ENCODE measurements around the gene RPRD1A. TPM values are rescaled to one million over a fixed set of nuclear protein-coding genes. Genes with fewer than 3 reads are reported as not detected.

Gene RPRD1A
- total RNA-seq, 2 donors from 2014 or later = 72.7 to 81.5 TPM

DNA sequence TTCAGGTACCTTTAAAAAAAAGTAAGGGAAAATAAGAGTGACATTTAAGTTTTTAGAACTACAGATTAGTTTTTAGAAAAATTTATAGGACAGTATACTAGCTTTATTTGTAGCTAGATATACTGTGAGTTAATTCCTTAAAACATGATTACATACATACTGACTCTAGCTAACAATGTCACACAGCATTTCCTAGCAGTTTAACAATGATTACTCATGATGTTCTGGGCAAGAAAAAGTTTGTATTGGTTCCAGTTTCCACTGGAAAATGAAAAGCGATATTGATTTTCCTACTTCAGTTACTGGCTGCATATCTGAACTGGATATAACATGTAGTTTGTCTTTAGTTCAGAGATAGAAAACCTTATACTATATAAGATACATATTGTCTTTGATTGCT lies 42.4 kb upstream of the RPRD1A start:
- Histone ChIP-seq H3K9me3 (no peaks in the 10 kb centered on the region), H3K4me1 (replicated peaks) (no peaks in the 10 kb centered on the region), H3K36me3 (peaks cover 0 to 5% of the 10 kb centered on the region in 2 donors), H3K27ac (peak overlapping the region; percentile 3 to 51), H3K27me3 (replicated peaks; ENCODE audit: insufficient read depth) (no peaks in the 10 kb centered on the region), H3K4me3 (no peak overlapping the region)
- intact Hi-C loops (cut with DNase I) = no loop called here
- TF ChIP-seq POLR2AphosphoS5 (IDR thresholded peaks at IDR 0.05) (no peak), POLR2A (IDR thresholded peaks at IDR 0.05) (no peak)
- TF ChIP-seq, protein P1, sequence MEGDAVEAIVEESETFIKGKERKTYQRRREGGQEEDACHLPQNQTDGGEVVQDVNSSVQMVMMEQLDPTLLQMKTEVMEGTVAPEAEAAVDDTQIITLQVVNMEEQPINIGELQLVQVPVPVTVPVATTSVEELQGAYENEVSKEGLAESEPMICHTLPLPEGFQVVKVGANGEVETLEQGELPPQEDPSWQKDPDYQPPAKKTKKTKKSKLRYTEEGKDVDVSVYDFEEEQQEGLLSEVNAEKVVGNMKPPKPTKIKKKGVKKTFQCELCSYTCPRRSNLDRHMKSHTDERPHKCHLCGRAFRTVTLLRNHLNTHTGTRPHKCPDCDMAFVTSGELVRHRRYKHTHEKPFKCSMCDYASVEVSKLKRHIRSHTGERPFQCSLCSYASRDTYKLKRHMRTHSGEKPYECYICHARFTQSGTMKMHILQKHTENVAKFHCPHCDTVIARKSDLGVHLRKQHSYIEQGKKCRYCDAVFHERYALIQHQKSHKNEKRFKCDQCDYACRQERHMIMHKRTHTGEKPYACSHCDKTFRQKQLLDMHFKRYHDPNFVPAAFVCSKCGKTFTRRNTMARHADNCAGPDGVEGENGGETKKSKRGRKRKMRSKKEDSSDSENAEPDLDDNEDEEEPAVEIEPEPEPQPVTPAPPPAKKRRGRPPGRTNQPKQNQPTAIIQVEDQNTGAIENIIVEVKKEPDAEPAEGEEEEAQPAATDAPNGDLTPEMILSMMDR (IDR thresholded peaks at IDR 0.05) = no peak
- no peak for DNase-seq (ENCODE audit: low spot score)
- 61% methylated on average over 1 of the region's 1 CpG for WGBS

DNA sequence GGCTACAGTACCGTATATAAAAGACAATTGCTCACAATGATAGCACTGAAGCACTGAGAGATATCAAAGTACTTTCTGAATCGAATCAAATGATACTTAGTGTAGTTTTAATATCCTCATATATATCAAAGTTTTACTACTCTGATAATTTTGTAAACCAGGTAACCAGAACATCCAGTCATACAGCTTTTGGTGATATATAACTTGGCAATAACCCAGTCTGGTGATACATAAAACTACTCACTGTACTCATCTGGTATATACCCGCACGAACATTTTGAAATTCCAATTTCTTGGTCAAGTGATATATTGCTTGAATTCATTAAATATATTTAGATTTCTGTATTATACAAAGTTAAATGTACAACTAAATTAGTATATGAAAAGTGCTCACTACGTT lies 41.2 kb upstream of the RPRD1A start:
- H3K4me3 ChIP-seq = no peak overlapping the region
- H3K4me1 ChIP-seq (replicated peaks) = no peaks in the 10 kb centered on the region
- 56% methylated on average over 5 of the region's 5 CpGs for WGBS
- H3K27me3 ChIP-seq (replicated peaks; ENCODE audit: insufficient read depth) = no peaks in the 10 kb centered on the region
- intact Hi-C loops (cut with DNase I) = no loop called here
- no peak for TF ChIP-seq POLR2A (IDR thresholded peaks at IDR 0.05)
- peak; percentile 15 for TF ChIP-seq POLR2AphosphoS5 (IDR thresholded peaks at IDR 0.05)
- H3K9me3 ChIP-seq = no peaks in the 10 kb centered on the region
- no peak for DNase-seq (ENCODE audit: low spot score)
- peak overlapping the region; percentile 3 to 51 for H3K27ac ChIP-seq
- H3K36me3 ChIP-seq = peaks cover 0 to 5% of the 10 kb centered on the region in 2 donors

DNA sequence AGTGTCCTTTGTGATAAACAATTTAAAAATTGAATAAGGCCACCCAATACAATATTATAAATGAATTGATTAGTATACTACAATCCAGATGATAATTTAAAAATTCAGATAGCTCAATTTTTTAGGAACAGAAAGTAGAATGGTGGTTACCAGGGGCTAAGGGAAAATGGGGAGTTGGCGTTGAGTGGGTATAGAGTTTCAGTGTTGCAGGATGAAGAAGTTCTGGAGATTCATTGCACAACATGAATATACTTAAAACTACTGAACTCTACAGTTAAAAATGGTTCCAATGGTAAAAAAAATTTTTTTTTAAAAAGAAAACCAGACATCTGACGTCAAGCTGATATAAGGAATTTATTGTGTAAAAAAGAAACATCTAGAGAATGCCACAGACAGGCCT lies 40.8 kb upstream of the RPRD1A start:
- Histone ChIP-seq H3K36me3 (peaks cover 0 to 5% of the 10 kb centered on the region in 2 donors), H3K27ac (peak overlapping the region in 1 of 2 donors; percentile 51), H3K27me3 (replicated peaks; ENCODE audit: insufficient read depth) (no peaks in the 10 kb centered on the region), H3K4me3 (no peak overlapping the region), H3K9me3 (no peaks in the 10 kb centered on the region), H3K4me1 (replicated peaks) (no peaks in the 10 kb centered on the region)
- no peak for DNase-seq (ENCODE audit: low spot score)
- intact Hi-C loops (cut with DNase I) = no loop called here
- 44% methylated on average over 2 of the region's 2 CpGs for WGBS
- no peak for TF ChIP-seq POLR2A (IDR thresholded peaks at IDR 0.05)
- no peak for TF ChIP-seq POLR2AphosphoS5 (IDR thresholded peaks at IDR 0.05)
- TF ChIP-seq, protein P1 (IDR thresholded peaks at IDR 0.05) = no peak

DNA sequence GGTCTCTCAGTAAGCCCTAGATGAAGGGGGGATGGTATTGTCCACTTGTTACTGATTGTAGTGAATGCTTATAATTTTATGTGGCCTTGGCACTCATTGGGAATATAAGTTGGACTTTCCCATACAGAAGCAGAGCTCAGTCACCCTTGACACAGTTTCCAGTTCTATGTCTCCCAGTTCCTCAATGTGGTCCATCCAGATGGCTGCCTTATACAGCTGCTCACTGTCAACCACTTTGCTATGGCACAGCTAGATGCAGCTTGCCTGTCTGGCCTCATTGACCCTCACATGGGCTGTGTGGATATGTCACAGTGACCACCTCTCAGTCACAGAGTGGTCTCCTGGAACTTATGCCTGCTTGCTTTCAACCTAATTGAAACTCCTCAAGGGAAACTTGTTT lies 40.1 kb upstream of the RPRD1A start:
- TF ChIP-seq POLR2AphosphoS5 (IDR thresholded peaks at IDR 0.05) (no peak), POLR2A (IDR thresholded peaks at IDR 0.05) (no peak)
- TF ChIP-seq, protein P1 (IDR thresholded peaks at IDR 0.05) = no peak
- peaks cover 0 to 5% of the 10 kb centered on the region in 2 donors for H3K36me3 ChIP-seq
- H3K4me1 ChIP-seq (replicated peaks) = no peaks in the 10 kb centered on the region
- no peak overlapping the region for H3K4me3 ChIP-seq
- H3K9me3 ChIP-seq = no peaks in the 10 kb centered on the region
- no peak overlapping the region for H3K27ac ChIP-seq
- no peak for DNase-seq (ENCODE audit: low spot score)
- intact Hi-C loops (cut with DNase I) = no loop called here
- H3K27me3 ChIP-seq (replicated peaks; ENCODE audit: insufficient read depth) = no peaks in the 10 kb centered on the region

DNA sequence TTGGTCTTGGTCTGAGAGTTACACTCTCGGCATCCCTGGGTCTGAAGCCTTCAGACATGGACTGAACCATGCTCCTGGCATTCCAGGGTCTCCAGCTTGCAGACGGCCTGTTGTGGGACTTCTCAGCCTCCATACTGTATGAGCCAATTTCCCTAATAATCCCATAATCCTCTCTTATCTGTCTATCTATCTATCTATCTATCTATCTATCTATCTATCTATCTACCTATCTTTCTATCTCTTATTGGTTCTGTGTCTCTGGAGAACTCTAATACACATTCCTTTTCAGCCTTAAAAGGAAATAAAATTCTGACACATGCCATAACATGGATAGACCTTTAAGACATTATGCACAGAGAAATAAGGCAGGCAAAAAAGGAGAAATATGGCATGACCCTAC lies 37.4 kb upstream of the RPRD1A start:
- Histone ChIP-seq H3K4me3 (no peak overlapping the region), H3K27ac (no peak overlapping the region), H3K36me3 (no peaks in the 10 kb centered on the region), H3K4me1 (replicated peaks) (no peaks in the 10 kb centered on the region), H3K27me3 (replicated peaks; ENCODE audit: insufficient read depth) (no peaks in the 10 kb centered on the region), H3K9me3 (no peaks in the 10 kb centered on the region)
- TF ChIP-seq POLR2AphosphoS5 (IDR thresholded peaks at IDR 0.05) (no peak), POLR2A (IDR thresholded peaks at IDR 0.05) (no peak)
- TF ChIP-seq, protein P1 (IDR thresholded peaks at IDR 0.05) = no peak
- 95% methylated on average over 2 of the region's 2 CpGs for whole genome bisulfite sequencing
- intact Hi-C loops (cut with DNase I) = no loop called here
- no peak for DNase-seq (ENCODE audit: low spot score)
